NCI-H2081 (cell line): ENCODE measurements around the gene SIRT2.
"Not testable (repeated sequence)": the region's sequence is repeated elsewhere in the genome, so short reads cannot be mapped to it uniquely, and the experiment has no call there.

ENCODE experiments used
- DNase-seq, 2 experiments: peaks; one replicate each; lab custom pipeline; 2025; lab: John Stamatoyannopoulos, UW

The SIRT2 gene

GRCh38 chr19:38843175-38843758, 56.2 kb downstream of the SIRT2 start:
- DNase-seq: no peak

GRCh38 chr19:38842439-38843174, 56.8 kb downstream of the SIRT2 start:
- DNase-seq: no peak

GRCh38 chr19:38841787-38842438, 57.5 kb downstream of the SIRT2 start:
- no peak for DNase-seq

- no peak for DNase-seq
These were observed 58.1 kb downstream of the SIRT2 start for GRCh38 chr19:38841180-38841766.

GRCh38 chr19:38840583-38840968, 58.8 kb downstream of the SIRT2 start:
- DNase-seq: no peak

GRCh38 chr19:38839816-38840582, 59.4 kb downstream of the SIRT2 start:
- DNase-seq: no peak

GRCh38 chr19:38838986-38839761, 60.2 kb downstream of the SIRT2 start:
- DNase-seq: no peak

- DNase-seq: no peak
These were observed 61.0 kb downstream of the SIRT2 start for GRCh38 chr19:38838208-38838985.

GRCh38 chr19:38837656-38838121, 61.7 kb downstream of the SIRT2 start:
- DNase-seq: no peak

- no peak for DNase-seq
These were observed 62.3 kb downstream of the SIRT2 start for GRCh38 chr19:38836983-38837626.

- no peak for DNase-seq
These were observed 63.0 kb downstream of the SIRT2 start for GRCh38 chr19:38836159-38836982.

GRCh38 chr19:38834590-38834989, 64.8 kb downstream of the SIRT2 start:
- no peak for DNase-seq

GRCh38 chr19:38834104-38834490, 65.3 kb downstream of the SIRT2 start:
- no peak for DNase-seq

- no peak for DNase-seq
These were observed 66.4 kb downstream of the SIRT2 start for GRCh38 chr19:38833092-38833425.

- DNase-seq: peak in 1 of 2 experiments; percentile 18
These were observed 68.2 kb downstream of the SIRT2 start for GRCh38 chr19:38831142-38831605.

GRCh38 chr19:38830039-38830733, 69.2 kb downstream of the SIRT2 start:
- DNase-seq: no peak

- DNase-seq: not testable (repeated sequence)
These were observed 70.2 kb downstream of the SIRT2 start for GRCh38 chr19:38829203-38829602.
